A673 (cell line): ENCODE data around the gene PMIS2.

Source experiments
- EZH2 ChIP-seq: fragments of 200-600 bp; sonication (generic); IDR thresholded peaks from 2 replicates; pipeline ENCODE4 v1.6.1; 2017; ENCODE audit warnings: borderline replicate concordance, low read depth, mild to moderate bottlenecking, mixed read lengths, antibody characterized with exemption, low read length; ENCODE audit not compliant: poor library complexity, severe bottlenecking
- TF ChIP-seq, protein P1 (sequence below): fragments of 300-800, 200-600 bp; sonication (generic); conservative IDR thresholded peaks from 2 replicates; pipeline ENCODE4 v1.5.1; 2017; ENCODE audit warnings: low read depth, mild to moderate bottlenecking, antibody characterized with exemption, low read length, moderate library complexity, mixed read lengths

DNA sequence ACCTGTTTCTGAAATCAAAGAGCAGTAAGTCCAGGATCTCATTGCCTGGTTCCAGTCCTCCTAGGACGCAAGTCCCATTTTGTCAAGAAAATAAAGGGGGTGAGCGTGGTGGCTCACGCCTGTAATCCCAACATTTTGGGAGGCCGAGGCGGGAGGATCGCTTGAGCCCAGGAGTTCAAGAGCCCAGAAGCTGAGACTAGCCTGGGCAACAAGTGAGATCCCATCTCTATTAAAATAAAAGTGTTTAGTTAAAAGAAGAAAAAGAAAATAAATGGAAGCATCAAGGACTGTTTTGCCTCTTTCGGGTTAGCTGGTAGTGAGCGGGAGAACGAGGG, 26.2 kb downstream of the PMIS2 start:
- TF ChIP-seq, protein P1, sequence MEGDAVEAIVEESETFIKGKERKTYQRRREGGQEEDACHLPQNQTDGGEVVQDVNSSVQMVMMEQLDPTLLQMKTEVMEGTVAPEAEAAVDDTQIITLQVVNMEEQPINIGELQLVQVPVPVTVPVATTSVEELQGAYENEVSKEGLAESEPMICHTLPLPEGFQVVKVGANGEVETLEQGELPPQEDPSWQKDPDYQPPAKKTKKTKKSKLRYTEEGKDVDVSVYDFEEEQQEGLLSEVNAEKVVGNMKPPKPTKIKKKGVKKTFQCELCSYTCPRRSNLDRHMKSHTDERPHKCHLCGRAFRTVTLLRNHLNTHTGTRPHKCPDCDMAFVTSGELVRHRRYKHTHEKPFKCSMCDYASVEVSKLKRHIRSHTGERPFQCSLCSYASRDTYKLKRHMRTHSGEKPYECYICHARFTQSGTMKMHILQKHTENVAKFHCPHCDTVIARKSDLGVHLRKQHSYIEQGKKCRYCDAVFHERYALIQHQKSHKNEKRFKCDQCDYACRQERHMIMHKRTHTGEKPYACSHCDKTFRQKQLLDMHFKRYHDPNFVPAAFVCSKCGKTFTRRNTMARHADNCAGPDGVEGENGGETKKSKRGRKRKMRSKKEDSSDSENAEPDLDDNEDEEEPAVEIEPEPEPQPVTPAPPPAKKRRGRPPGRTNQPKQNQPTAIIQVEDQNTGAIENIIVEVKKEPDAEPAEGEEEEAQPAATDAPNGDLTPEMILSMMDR: no peak
- no peak for TF ChIP-seq EZH2
